Liver (tissue), 9 donors: Measurements from ENCODE around the gene SHC4. TPM values are rescaled to one million over a fixed set of nuclear protein-coding genes. Genes with fewer than 3 reads are reported as not detected.

Experiments used
- DNase-seq: peaks from one replicate; pipeline ENCODE4 v3.0.0-alpha.2; 2017; ENCODE audit warnings: low spot score
- H3K27ac ChIP-seq, 2 donors: one replicate each; pipeline ENCODE4 v1.7.0; 2013; ENCODE audit warnings: inconsistent platforms in 2 of 2, low read length in 2 of 2, control low read depth in 1 of 2, low read depth in 1 of 2, mild to moderate bottlenecking in 1 of 2
- H3K27me3 ChIP-seq, 4 donors: one replicate each; pipeline versions ENCODE4 v1.6.1 to v1.7.0; 2013; ENCODE audit warnings: low read length in 3 of 4, inconsistent platforms in 1 of 4, mild to moderate bottlenecking in 1 of 4, moderate library complexity in 1 of 4; ENCODE audit not compliant: control insufficient read depth in 4 of 4, insufficient read depth in 4 of 4
- H3K36me3 ChIP-seq, 4 donors: one replicate each; pipeline versions ENCODE4 v1.6.1 to v1.7.0; 2013; ENCODE audit warnings: low read length in 3 of 4, mild to moderate bottlenecking in 3 of 4, low read depth in 1 of 4, moderate library complexity in 1 of 4; ENCODE audit not compliant: control insufficient read depth in 4 of 4, insufficient read depth in 3 of 4
- H3K4me1 ChIP-seq, 4 donors: one replicate each; pipeline versions ENCODE4 v1.6.1 to v1.7.0; 2013; ENCODE audit warnings: low read length in 3 of 4, mild to moderate bottlenecking in 3 of 4, moderate library complexity in 1 of 4; ENCODE audit not compliant: control insufficient read depth in 4 of 4, insufficient read depth in 4 of 4
- H3K4me3 ChIP-seq, 3 donors: one replicate each; pipeline versions ENCODE4 v1.6.1 to v1.7.0; 2013; ENCODE audit warnings: low read length in 3 of 3, control low read depth in 1 of 3, low read depth in 1 of 3, mild to moderate bottlenecking in 1 of 3
- H3K9ac ChIP-seq, 2 donors: one replicate each; pipeline ENCODE4 v1.7.0; 2013; ENCODE audit warnings: low read length in 2 of 2, mild to moderate bottlenecking in 2 of 2, moderate library complexity in 2 of 2, control low read depth in 1 of 2, low read depth in 1 of 2
- H3K9me3 ChIP-seq, 4 donors: one replicate each; pipeline versions ENCODE4 v1.6.1 to v1.7.0; 2013; ENCODE audit warnings: low read length in 3 of 4; ENCODE audit not compliant: control insufficient read depth in 4 of 4
- ATF3 ChIP-seq: IDR thresholded peaks from 2 replicates; pipeline ENCODE4 v1.6.1; 2016; ENCODE audit warnings: antibody characterized with exemption
- CTCF ChIP-seq: fragments of 150-350 bp; IDR thresholded peaks from 2 replicates; pipeline ENCODE4 v1.5.1; 2017; ENCODE audit warnings: improper control_type of control experiment, low read depth, low read length; ENCODE audit not compliant: missing input control
- EGR1 ChIP-seq, 2 donors: IDR thresholded peaks; 2 replicates each; pipeline ENCODE4 v1.6.1; 2016 to 2018; ENCODE audit warnings: antibody characterized with exemption in 2 of 2, low read depth in 2 of 2
- FOXA1 ChIP-seq: IDR thresholded peaks from 2 replicates; pipeline ENCODE4 v1.6.1; 2016; ENCODE audit warnings: antibody characterized with exemption
- FOXA2 ChIP-seq: IDR thresholded peaks from 2 replicates; pipeline ENCODE4 v1.6.1; 2016; ENCODE audit warnings: antibody characterized with exemption
- GABPA ChIP-seq, 2 donors: IDR thresholded peaks in 1 of 2; conservative IDR thresholded peaks in 1 of 2; 2 replicates each; pipeline ENCODE4 v1.6.1; 2016; ENCODE audit warnings: antibody characterized with exemption in 2 of 2, mild to moderate bottlenecking in 1 of 2, moderate library complexity in 1 of 2
- HNF4A ChIP-seq, 2 donors: conservative IDR thresholded peaks; 2 replicates each; pipeline ENCODE4 v1.6.1; 2016; ENCODE audit warnings: antibody characterized with exemption in 2 of 2, mild to moderate bottlenecking in 2 of 2
- HNF4G ChIP-seq: IDR thresholded peaks from 2 replicates; pipeline ENCODE4 v1.6.1; 2016; ENCODE audit warnings: antibody characterized with exemption
- JUND ChIP-seq, 2 donors: IDR thresholded peaks; 2 replicates each; pipeline ENCODE4 v1.6.1; 2016; ENCODE audit warnings: antibody characterized with exemption in 2 of 2
- NR2F2 ChIP-seq: IDR thresholded peaks from 2 replicates; pipeline ENCODE4 v1.6.1; 2016; ENCODE audit warnings: antibody characterized with exemption
- RAD21 ChIP-seq, 2 donors: IDR thresholded peaks; 2 replicates each; pipeline ENCODE4 v1.6.1; 2016; ENCODE audit warnings: antibody characterized with exemption in 2 of 2, mild to moderate bottlenecking in 2 of 2
- REST ChIP-seq: IDR thresholded peaks from 2 replicates; pipeline ENCODE4 v1.6.1; 2016; ENCODE audit warnings: antibody characterized with exemption, mild to moderate bottlenecking
- RXRA ChIP-seq, 2 donors: IDR thresholded peaks; 2 replicates each; pipeline ENCODE4 v1.6.1; 2017 to 2018; ENCODE audit warnings: antibody characterized with exemption in 2 of 2, mild to moderate bottlenecking in 1 of 2
- SP1 ChIP-seq: IDR thresholded peaks from 2 replicates; pipeline ENCODE4 v1.6.1; 2018; ENCODE audit warnings: antibody characterized with exemption, mild to moderate bottlenecking
- TAF1 ChIP-seq: conservative IDR thresholded peaks from 2 replicates; pipeline ENCODE4 v1.6.1; 2016; ENCODE audit warnings: antibody characterized with exemption, mild to moderate bottlenecking
- YY1 ChIP-seq: IDR thresholded peaks from 2 replicates; pipeline ENCODE4 v1.6.1; 2016; ENCODE audit warnings: antibody characterized with exemption, mild to moderate bottlenecking
- WGBS: extraction: QIAGEN DNeasy Blood & Tissue Kit; methylation state at CpG from one replicate; pipeline ENCODE4 v1.1.7; 2013; 5-methylcytosine and 5-hydroxymethylcytosine counted together
- polyA plus RNA-seq, 2 donors: library from polyadenylated mRNA; stranded (reverse) in 1 of 2; unstranded in 1 of 2; fragments of 200-250 nt in 1 of 2; fragments of >200 nt in 1 of 2; fragmentation: Nextera tagmentation in 1 of 2; extraction: Ambion mirVana in 1 of 2; gene quantifications; one replicate each; pipeline versions ENCODE4 v1.2.1 to v1.2.3, GENCODE V29; 2013 to 2015
- total RNA-seq, 2 donors: library from RNA; depleted of rRNA; stranded (reverse); fragments of >200 nt; gene quantifications; one replicate each; pipeline ENCODE4 v1.2.3, GENCODE V29; 2014
- TF ChIP-seq, protein P1 (sequence below): IDR thresholded peaks from 2 replicates; pipeline ENCODE4 v1.6.1; 2016; ENCODE audit warnings: antibody characterized with exemption
- TF ChIP-seq, protein P2 (sequence below): IDR thresholded peaks from 2 replicates; pipeline ENCODE4 v1.6.1; 2016; ENCODE audit warnings: antibody characterized with exemption
- donor health status: healthy.
- donor health status: healthy.
- donor health status: healthy.
- donor health status: healthy.
- donor health status: healthy.

The SHC4 gene
- total and polyA plus RNA-seq, 4 donors, result under 0.01 to 0.19 (median 0.05) TPM

- TF ChIP-seq HNF4G (no peak), JUND (IDR thresholded peaks at IDR 0.05) (no peak), EGR1 (IDR thresholded peaks at IDR 0.05; ENCODE audit: low read depth in 2 of 2) (no peak), CTCF (no peak), HNF4A (conservative IDR thresholded peaks at IDR 0.05) (no peak), ATF3 (no peak), GABPA (IDR thresholded peaks at IDR 0.05 in 1 of 2, conservative IDR thresholded peaks at IDR 0.05 in 1 of 2) (no peak), RXRA (IDR thresholded peaks at IDR 0.05) (no peak), TAF1 (no peak), FOXA1 (no peak), RAD21 (IDR thresholded peaks at IDR 0.05) (no peak), YY1 (no peak), FOXA2 (no peak), NR2F2 (no peak), REST (no peak), SP1 (no peak)
- TF ChIP-seq, protein P1, sequence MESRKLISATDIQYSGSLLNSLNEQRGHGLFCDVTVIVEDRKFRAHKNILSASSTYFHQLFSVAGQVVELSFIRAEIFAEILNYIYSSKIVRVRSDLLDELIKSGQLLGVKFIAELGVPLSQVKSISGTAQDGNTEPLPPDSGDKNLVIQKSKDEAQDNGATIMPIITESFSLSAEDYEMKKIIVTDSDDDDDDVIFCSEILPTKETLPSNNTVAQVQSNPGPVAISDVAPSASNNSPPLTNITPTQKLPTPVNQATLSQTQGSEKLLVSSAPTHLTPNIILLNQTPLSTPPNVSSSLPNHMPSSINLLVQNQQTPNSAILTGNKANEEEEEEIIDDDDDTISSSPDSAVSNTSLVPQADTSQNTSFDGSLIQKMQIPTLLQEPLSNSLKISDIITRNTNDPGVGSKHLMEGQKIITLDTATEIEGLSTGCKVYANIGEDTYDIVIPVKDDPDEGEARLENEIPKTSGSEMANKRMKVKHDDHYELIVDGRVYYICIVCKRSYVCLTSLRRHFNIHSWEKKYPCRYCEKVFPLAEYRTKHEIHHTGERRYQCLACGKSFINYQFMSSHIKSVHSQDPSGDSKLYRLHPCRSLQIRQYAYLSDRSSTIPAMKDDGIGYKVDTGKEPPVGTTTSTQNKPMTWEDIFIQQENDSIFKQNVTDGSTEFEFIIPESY, result no peak
- TF ChIP-seq, protein P2, sequence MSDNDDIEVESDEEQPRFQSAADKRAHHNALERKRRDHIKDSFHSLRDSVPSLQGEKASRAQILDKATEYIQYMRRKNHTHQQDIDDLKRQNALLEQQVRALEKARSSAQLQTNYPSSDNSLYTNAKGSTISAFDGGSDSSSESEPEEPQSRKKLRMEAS, result no peak
- Histone ChIP-seq H3K4me3 (no peak overlapping the region), H3K4me1 (no peaks in the 10 kb centered on the region), H3K36me3 (no peaks in the 10 kb centered on the region), H3K9me3 (no peaks in the 10 kb centered on the region), H3K27me3 (peaks cover 0 to 2% (median 0%) of the 10 kb centered on the region in 4 donors), H3K9ac (no peak overlapping the region), H3K27ac (no peak overlapping the region)
- 91% methylated on average over 3 of the region's 3 CpGs for WGBS
- DNase-seq, result no peak
Measured at GRCh38 chr15:48914717-48915116, 49.0 kb downstream of the SHC4 start.
